GM21825 (cell line): ENCODE measurements around the gene EDEM2.
"Not testable (repeated sequence)": the region's sequence is repeated elsewhere in the genome, so short reads cannot be mapped to it uniquely, and the experiment has no call there.

Source experiments
- ATAC-seq: cut with Tn5 transposase; IDR thresholded peaks from one replicate; pipeline ENCODE4 v1.9.1; 2021; ENCODE audit warnings: mild to moderate bottlenecking, moderate library complexity; ENCODE audit not compliant: unreplicated experiment

Gene EDEM2

DNA sequence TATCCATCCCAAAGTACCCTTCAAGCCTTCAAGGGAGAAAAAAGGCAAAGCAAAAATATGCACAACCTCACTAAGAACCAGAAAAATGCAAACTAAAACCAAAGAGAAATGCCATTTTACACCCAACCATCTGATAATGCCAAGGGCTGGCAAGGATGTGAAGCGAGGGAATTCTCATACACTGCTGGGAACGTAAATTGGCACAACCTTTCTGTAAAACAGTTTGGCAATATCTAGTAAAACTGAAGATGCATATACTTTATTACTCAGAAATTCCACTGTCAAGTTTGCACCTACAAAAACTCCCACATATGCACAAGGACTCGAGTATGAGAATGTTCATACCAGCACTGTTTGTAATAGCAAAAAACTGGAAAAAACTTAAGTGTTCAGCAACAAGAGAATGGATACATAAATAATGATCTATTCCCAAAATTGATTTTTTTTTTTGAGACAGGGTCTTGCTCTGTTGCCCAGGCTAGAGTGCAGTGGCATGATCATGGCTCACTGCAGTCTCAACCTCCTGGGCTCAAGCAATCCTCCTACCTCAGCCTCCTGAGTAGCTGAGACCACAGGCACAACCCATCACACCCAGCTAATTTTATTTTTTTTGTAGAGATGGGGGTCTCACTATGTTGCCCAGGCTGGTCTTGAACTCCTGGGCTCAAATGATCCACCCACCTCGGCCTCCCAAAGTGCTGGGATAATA lies 21.7 kb upstream of the EDEM2 start:
- ATAC-seq: not testable (repeated sequence)

DNA sequence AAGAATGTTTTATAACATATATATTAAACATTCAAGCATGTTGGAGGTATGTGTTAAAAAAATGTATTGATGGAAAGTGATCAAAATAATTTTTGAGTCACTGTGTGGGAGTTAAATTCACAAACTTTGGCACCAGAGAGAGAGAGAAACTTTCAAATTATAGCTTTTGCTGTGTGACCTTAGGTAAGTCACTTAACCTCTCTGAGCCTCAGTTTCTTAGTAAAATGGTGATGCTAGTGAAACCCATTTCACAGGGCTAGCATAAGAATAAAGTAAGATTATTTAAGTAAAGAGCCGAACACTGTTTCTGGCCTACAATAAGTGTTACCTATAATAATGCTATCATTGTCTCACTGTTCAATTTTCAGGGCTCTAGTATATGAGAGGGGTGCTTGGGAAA lies 20.7 kb upstream of the EDEM2 start:
- ATAC-seq: no peak

DNA sequence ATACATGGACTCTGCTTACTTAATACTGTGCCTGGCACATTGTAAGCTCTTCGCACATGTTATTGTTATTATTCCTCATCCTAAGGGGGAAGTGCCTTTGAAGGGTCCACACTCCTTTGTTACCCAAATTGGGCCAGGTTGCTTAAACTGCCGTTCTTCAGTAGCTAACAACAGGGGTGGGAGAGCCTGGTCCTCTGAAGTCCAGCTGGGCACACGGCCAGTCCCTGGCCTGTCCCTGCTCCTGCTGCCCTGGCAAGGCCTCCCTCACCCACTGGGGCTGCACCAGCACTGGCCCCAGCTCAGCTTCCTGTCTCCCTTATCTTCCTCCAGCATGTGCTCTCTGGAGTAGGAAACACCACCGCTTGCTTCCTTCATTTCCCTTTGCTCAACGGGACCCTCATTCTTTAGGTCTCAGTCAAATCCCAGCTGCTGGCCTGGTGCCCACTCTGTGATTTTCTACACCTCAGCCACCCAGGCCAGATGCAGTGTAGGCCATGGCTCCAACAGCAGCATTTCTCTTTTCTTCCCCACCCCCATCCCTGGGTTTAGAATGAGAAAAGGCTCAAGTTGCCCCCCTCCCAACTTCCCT lies 19.2 kb upstream of the EDEM2 start:
- no peak for ATAC-seq

DNA sequence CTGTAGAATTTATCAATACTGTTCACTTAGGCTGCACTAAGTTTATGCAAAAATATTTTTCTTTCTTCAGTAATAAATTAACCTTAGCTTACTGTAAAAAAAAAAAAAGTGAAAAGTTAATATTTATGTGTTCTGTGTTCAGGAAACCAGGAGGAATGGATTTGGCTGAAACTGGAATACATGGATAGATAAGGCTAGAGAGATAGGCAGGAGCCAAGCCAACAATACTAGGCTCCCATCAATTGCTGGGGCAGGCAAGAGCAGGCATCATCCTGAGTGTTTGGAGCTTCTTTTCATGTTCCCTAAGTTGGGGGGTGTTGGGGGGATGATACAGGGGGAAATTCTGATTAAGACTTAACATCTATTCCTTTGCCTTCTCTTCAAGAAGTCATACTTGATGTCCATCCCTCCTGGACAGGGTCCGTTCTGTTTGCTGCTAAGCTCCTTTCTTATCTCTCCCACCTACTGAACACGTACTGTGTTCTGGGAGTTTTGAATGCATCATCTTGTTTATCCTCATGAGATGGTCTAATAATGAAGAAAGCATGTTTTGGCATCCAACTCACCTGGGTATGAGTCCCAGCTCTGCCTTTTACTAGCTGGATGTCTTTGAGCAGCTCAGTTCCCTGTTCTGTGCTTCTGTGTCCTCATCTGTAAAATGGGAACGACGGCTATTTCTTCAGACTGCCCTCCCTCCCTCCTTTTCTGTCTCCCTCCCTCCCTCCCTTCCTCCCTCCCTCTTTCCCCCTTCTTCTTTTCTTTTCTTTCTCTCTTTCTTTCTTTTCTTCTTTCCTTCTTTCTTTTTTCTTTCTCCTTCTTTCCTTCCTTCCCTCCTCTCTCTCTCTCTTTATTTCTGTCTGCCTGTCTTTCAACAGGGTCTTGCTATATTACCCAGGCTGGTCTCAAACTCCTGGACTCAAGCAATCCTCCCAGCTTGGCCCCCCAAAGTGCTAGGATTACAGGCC lies 18.4 kb upstream of the EDEM2 start:
- ATAC-seq: no peak

DNA sequence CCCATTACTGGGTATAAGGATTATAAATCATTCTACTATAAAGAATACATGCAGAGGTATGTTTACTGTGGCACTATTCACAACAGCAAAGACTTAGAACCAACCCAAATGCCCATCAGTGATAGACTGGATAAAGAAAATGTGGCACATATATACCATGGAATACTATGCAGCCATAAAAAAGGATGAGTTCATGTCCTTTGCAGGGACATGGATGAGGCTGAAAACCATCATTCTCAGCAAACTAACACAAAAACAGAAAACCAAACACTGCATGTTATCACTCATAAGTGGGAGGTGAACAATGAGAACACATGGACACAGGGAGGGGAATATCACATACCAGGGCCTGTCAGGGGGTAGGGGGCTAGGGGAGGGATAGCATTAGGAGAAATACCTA lies 17.4 kb upstream of the EDEM2 start:
- ATAC-seq: not testable (repeated sequence)

DNA sequence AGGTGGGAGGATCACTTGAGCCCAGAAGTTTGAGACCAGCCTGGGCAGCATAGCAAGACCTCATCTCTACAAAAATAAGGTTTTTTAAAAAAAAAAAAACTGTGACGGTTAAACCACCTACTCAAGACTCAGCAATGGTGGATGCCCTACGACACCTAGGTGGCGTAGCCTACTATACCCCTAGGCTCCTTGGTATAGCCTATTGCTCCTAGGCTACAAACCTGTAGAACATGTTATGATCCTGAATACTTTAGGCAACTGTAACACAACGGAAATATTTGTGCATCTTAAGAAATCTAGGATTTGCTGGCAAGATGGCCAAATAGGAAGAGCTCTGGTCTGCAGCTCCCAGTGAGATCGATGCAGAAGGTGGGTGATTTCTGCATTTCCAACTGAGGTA lies 13.2 kb upstream of the EDEM2 start:
- ATAC-seq: not testable (repeated sequence)

DNA sequence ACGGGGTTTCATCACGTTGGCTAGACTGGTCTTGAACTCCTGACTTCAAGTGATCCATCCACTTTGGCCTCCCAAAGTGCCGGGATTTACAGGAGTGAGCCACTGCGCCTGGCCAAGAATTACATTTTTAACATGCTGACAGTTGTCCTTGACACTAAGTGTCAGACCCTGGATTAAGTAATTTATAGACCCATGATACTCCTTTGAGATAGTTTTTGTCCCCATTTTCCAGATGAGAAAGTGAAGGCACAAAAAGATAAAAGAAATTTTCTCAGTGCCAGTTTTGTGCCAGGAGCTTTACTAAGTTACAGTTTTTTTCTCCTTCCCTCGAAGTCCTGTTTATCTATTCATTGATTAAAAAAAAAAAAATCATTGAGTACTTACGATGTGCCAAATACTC lies 9.8 kb upstream of the EDEM2 start:
- no peak for ATAC-seq

DNA sequence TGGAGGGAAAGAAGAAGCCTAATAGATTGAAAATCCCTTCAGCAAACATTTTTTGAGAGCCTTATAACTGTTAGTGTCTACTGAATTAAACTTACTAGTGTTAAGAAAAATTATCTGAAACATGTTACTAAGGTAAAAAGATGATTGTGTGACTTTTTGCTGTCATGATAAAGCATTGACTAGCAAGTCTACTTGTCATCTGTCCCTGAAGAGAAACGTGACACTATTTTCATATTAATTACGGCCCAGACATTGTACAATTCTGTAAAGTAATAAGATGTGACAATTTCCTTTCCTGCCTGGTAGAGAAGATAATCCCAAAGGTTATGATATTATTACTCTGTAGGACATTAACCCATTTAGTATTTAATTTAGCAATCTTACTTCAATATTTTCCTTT lies 8.8 kb upstream of the EDEM2 start:
- ATAC-seq: no peak

DNA sequence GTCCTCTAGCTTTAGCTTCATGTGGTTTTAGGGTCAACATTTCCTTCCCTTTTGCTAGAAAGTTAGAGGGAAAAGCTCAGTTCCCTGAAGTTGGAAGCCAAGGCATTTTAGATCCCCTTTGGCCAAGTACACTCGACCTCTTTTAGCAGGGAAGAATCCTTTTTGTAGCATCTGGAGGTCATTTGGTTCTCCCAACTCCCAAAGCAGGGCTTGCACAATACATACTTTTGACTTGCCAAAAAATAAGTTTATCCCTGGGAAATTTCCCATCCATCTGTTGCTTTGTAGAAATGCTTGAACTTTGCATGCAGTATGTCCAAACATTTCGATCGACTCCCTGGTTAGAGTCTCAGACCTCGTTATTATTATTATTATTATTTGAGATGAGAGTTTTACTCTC lies 4.6 kb upstream of the EDEM2 start:
- ATAC-seq: no peak

DNA sequence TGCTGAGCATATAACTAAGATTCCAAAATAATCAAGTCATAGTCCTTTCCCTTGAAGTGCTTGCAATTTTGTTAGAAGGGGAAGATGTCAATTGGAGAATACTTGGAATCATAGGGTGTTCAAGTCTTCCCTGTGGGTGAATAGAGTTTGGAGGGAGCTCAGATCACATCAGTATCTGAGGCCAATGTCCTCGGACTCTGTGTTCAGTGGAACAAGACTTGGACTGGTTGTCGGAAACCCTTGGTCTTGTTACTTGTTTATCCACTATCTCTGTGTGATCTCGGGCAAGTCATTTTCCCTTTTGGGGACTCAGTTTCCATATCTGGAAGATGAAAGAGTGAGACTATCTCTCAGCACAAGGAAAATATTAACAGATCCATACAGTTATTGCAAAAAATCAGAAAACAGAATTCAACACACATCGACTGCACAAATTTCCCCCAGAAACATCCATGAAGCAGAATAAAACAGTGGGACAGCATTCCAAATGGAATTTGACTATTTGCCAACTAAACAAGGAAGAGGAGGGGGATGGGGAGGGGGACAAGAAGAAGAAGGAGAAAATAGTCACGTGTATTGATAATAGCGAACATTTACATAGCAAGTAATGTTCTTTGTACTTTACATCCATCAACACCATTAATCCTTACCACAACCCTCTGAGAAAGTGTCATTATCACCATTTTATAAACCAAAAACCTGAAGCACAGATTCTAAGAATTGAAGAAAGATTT lies 3.9 kb upstream of the EDEM2 start:
- ATAC-seq: no peak

DNA sequence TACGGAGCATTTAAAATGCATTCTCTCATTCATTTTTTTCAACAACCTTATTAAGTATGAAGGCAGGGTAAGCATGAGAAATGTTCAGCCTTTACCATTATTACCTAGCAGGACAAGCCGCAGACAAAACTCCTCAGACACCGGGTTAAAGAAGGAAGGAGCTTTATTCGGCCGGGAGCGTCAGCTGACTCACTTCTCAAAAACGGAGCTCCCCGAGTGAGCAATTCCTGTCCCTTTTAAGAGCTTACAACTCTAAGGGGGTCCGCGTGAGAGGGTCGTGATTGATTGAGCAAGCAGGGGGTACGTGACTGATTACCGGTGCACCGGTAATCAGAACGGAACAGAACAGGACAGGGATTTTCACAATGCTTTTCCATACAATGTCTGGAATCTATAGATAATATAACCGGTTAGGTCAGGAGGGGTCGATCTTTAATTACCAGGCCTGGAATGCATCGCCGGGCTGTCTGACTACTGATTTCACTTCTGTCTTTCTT lies 487 bp upstream of the EDEM2 start:
- peak; percentile 9 for ATAC-seq

DNA sequence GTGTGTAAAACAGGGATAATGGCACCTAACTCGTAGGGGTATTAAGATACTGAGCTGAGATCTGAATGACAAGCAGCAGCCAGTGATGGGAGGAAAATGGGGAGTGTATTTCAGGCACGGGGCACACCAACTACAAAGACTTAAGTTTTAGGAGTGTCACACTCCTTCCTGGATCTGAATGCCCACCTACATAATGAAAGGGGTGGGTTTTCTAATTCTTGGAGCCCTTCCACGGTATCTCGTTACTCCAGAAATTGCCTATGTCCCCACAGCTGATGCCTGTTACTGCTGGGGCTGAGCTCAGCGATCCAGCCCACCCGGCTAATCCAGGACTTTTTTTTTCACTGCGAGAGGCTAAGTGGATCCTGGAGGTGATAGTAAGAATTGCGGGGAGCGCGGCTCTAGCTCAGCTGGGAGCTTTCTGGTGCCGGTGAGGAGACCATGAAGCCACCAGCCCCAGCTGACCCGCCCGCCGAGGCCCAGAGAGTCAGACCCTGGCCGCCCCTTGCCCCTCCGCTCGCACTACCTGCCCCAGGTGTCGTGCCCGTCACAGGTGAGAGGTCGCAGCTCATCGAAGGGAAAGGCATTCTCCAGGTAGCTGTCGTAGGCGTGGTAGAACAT lies 727 bp downstream of the EDEM2 start:
- ATAC-seq: peak; percentile 10

DNA sequence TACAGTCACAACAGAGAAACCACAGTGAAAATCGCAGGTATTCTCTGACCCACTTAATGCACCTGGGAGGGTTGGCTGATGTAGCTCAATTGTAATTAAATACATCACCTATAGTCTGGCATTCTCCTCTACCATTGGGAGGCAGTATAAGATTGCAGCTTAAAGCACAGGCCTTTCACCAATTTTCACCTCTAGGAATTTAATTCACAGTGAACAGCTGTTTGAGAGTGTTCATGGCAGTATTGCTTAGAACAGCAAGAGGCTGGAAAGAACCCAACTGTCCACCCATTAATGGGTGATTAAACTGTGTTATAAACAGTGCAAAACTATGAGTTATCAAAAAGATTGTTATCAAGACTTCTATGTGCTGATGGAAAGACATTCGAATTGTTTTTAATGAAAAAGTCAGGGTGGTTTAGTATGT lies 2.0 kb downstream of the EDEM2 start:
- ATAC-seq: no peak

DNA sequence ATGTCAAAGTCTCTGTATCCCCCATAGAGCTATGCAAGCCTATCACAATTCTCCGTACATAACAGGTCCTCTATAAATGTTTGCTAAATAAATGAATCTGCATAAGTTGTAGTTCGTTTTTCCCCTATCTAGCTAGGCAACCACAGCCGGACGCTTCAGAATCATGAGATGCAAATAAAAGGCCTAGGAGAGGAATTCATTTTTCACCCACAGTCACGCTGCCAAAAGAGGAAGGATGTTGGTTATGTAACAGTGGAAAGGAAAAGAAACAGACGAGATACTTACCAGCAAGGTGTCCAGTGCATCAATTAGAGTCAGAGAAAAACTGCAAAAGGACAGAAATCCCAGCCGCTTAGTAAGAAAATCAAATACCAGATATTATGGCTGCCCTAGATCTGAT lies 2.4 kb downstream of the EDEM2 start:
- no peak for ATAC-seq

DNA sequence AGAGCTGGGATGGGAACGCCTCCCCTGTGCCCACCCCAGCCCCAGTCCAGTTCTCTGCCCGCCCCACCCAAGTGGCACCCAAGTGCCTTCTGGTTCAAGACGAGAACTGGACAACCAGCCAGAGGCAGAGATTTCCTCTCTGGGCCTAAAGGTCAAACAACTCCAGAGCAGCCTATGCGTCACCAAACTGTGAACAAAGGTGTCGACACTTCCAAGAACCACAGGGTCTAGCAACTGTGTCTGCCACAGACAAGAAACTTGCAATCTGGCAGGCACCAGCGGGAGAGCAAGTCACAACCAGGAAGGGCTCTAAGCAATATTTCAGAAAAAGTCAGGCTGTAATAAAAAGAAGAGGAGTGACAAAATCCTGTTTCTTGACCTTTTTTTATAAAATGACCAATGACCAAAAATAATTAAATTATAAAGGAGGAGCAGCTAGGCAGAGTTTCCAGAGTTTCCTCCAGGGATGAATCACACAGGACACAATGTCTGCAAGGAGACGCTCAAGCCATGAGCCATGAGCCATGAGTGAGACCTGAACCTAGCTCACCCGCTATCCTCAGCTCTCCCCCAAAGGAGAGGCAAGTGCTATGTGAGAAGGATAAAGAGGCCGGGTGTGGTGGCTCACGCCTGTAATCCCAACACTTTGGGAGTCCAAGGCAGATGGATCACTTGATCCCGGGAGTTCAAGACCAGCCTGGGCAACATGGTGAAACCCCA lies 11.1 kb downstream of the EDEM2 start:
- no peak for ATAC-seq

DNA sequence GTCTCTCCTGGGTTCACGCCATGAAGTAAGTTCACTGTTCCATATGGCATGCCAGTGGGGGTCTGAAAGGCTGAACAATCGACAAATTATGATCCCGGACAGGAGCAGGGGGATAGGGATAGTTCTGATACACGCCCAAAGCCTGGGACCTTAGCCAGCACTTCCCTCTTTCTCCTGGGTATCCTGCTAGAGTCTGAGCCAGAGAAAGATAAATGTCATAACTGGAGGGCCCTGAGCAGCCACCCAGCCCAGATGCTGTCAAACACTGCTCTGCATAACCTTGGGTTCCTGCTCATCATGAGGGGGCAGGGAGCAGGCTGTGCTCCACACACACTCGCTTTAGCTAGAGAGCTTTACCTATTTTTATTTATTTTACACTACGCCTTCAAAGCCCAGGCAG lies 12.3 kb downstream of the EDEM2 start:
- no peak for ATAC-seq

DNA sequence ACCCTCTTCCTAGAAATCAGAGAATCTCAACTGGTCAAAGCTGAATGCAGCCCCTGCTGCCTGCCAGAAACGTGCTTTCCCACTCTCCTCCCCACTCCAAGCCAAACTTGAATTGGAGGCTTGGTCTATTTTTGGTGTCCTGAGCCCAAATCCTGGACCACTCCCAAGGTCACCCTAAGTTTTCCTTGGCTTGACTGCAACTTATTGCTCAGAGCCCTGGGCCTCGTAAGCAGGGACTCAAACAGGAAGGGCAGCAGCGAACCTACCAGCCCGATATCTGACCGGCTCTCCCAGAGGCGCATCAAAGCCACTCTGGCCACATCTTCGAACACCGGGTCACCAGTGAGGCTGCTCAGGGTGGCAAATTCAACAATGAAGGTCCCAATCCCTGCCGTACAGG lies 12.7 kb downstream of the EDEM2 start:
- no peak for ATAC-seq

DNA sequence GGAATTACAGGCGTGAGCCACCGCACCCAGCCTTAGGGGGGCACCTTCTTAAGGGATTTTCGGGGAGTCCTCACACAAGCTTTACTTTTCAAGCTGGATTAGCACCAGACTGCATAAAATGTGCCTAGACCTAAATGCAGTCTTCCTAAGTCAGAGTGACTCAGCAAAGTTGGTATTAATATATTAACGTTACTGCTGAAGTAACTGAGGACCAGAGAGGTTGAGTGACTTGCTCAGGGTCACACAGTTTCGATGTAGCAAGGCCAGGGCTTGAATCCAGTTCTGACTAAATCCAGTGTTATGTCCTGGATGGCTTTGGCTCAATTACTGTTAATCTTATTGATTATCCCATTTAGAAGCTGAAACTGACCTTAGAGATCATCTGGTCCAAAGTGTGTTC lies 13.4 kb downstream of the EDEM2 start:
- no peak for ATAC-seq

DNA sequence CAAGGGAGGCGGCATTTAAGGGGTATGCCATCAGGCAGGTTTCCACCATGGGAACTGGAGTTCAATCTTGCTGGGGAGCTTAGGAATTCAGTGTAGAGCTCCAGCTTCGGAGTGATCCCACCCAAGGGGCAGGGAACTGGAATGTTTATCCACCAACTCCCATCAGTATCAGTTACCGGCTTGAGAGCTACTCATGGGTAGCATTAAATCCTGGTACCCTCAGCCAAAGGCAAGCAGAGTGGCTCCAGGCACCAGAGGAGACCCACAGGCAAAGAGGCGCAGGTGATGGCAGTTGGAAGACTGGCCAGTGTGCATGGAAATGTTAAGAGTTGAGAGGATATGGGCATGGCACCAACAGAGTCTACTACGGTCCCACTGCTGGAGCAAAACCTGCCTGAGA lies 14.1 kb downstream of the EDEM2 start:
- ATAC-seq: no peak

DNA sequence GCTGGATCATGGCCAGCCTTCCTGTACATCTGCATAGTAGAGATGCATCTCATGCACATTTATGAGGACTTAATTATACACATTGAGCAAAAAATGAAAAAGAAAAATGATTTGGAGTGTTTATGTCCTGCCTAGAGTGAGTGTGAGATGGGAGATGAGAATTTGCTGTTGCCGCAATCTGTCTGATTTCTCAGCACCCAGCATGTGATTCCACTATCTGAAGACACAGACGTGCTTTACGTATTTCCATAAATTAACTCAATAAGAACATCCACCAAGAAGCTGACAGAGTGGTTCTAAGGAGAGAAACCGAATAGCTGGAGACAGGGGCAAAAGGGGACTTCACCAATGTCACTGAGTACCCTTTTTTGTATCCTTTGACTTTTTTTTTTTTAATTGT lies 15.2 kb downstream of the EDEM2 start:
- no peak for ATAC-seq
